ENCODE data around the gene CSMD2. TPM values are rescaled to one million over a fixed set of nuclear protein-coding genes. Genes with fewer than 3 reads are reported as not detected.

Gene CSMD2
- total RNA-seq, 1 experiment from 2014 or later = 0.22 TPM

DNA sequence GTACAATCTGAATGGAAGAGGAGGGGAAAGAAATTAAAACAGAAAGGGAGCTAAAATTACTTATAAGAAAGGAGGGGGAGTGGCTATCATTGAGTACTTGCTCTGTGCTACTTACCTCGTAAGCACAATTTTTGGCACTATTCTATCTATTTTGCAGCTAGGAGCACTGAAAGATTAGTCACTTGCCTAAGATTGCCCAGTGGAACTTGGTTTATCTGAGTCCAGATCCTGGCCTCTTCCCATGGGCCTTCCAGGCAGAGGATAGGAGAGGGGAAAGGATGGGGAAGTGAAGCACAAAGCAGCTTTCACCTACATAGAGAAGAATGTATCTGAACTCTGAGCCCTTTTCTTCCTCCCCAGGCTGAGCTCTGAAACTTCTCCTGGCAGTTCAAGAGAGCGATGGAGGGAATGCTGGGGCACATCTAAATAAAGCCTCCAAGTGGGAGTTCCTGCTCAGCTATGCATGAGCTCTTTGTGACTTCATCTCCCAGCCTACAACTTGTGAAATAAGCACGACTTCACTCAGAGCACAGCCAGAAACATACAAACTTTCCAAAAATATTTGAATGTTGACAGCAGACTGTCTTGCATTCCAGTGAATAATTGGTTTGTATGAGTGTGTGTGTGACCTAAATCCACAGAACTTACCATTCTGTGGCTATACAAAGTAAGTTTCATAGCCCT lies 271.7 kb downstream of the CSMD2 start:
- no peak overlapping the region for H2AFZ ChIP-seq (ENCODE audit: low read depth, low read length, poor library complexity, severe bottlenecking)
- ATAC-seq (no peak), DNase-seq (ENCODE audit: low read depth, low spot score) (no peak)
- H3K4me1 ChIP-seq (ENCODE audit: control insufficient read depth in 1 of 2, insufficient read depth in 2 of 2, low read length in 2 of 2) = no peaks in the 10 kb centered on the region
- no peaks in the 10 kb centered on the region for H3K36me3 ChIP-seq (ENCODE audit: control insufficient read depth in 1 of 2, insufficient read depth in 2 of 2, low read length in 2 of 2)
- H3K9ac ChIP-seq (ENCODE audit: low read length) = no peak overlapping the region
- no peak overlapping the region for H3K4me3 ChIP-seq (replicated peaks in 1 of 2; ENCODE audit: low read depth in 1 of 2, low read length in 2 of 2)
- intact Hi-C loops (cut with micrococcal nuclease) = no loop called here
- no peaks in the 10 kb centered on the region for H3K9me3 ChIP-seq (ENCODE audit: control insufficient read depth in 1 of 2, insufficient read depth in 1 of 2, low read depth in 1 of 2, low read length in 2 of 2)
- ChIA-PET RAD21 (ENCODE audit: low non-redundant PET in 1 of 2, low total read pairs in 2 of 2, uncharacterized antibody in 2 of 2, unreplicated experiment in 2 of 2) (no interaction called here), CTCF (no interaction called here), POLR2A (no interaction called here)
- H4K20me1 ChIP-seq (ENCODE audit: insufficient read depth) = no peaks in the 10 kb centered on the region
- BruUV-seq (replicated peaks) = no TSS peak
- H3K27me3 ChIP-seq (ENCODE audit: insufficient read depth, low read length) = peaks cover 4% of the 10 kb centered on the region
- no peak overlapping the region for H3K4me2 ChIP-seq (ENCODE audit: low read length)
- no peaks in the 10 kb centered on the region for H3K79me2 ChIP-seq (ENCODE audit: insufficient read depth, low read length)
- TF ChIP-seq SRF (IDR thresholded peaks at IDR 0.05; ENCODE audit: low read depth) = no peak
- no peak for TF ChIP-seq FOSL1 (IDR thresholded peaks at IDR 0.05; ENCODE audit: low read depth)
- no peak for TF ChIP-seq ELF1 (IDR thresholded peaks at IDR 0.05; ENCODE audit: borderline replicate concordance, low read depth)
- TF ChIP-seq POLR2A (IDR thresholded peaks at IDR 0.05; ENCODE audit: borderline replicate concordance, extremely low read depth, insufficient read depth, insufficient read length) = no peak
- TF ChIP-seq EZH2phosphoT487 (IDR thresholded peaks at IDR 0.05; ENCODE audit: borderline replicate concordance) = no peak
- no peak for TF ChIP-seq SP1 (IDR thresholded peaks at IDR 0.05; ENCODE audit: low read depth)
- no peak for TF ChIP-seq JUND (IDR thresholded peaks at IDR 0.05)
- TF ChIP-seq, protein P1, sequence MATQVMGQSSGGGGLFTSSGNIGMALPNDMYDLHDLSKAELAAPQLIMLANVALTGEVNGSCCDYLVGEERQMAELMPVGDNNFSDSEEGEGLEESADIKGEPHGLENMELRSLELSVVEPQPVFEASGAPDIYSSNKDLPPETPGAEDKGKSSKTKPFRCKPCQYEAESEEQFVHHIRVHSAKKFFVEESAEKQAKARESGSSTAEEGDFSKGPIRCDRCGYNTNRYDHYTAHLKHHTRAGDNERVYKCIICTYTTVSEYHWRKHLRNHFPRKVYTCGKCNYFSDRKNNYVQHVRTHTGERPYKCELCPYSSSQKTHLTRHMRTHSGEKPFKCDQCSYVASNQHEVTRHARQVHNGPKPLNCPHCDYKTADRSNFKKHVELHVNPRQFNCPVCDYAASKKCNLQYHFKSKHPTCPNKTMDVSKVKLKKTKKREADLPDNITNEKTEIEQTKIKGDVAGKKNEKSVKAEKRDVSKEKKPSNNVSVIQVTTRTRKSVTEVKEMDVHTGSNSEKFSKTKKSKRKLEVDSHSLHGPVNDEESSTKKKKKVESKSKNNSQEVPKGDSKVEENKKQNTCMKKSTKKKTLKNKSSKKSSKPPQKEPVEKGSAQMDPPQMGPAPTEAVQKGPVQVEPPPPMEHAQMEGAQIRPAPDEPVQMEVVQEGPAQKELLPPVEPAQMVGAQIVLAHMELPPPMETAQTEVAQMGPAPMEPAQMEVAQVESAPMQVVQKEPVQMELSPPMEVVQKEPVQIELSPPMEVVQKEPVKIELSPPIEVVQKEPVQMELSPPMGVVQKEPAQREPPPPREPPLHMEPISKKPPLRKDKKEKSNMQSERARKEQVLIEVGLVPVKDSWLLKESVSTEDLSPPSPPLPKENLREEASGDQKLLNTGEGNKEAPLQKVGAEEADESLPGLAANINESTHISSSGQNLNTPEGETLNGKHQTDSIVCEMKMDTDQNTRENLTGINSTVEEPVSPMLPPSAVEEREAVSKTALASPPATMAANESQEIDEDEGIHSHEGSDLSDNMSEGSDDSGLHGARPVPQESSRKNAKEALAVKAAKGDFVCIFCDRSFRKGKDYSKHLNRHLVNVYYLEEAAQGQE (IDR thresholded peaks at IDR 0.05; ENCODE audit: low read depth) = no peak
- TF ChIP-seq EGR1 (IDR thresholded peaks at IDR 0.05; ENCODE audit: low read depth) = no peak
- no peak for TF ChIP-seq POLR2AphosphoS5 (IDR thresholded peaks at IDR 0.05; ENCODE audit: low read depth, low read length)
- TF ChIP-seq, protein P2, sequence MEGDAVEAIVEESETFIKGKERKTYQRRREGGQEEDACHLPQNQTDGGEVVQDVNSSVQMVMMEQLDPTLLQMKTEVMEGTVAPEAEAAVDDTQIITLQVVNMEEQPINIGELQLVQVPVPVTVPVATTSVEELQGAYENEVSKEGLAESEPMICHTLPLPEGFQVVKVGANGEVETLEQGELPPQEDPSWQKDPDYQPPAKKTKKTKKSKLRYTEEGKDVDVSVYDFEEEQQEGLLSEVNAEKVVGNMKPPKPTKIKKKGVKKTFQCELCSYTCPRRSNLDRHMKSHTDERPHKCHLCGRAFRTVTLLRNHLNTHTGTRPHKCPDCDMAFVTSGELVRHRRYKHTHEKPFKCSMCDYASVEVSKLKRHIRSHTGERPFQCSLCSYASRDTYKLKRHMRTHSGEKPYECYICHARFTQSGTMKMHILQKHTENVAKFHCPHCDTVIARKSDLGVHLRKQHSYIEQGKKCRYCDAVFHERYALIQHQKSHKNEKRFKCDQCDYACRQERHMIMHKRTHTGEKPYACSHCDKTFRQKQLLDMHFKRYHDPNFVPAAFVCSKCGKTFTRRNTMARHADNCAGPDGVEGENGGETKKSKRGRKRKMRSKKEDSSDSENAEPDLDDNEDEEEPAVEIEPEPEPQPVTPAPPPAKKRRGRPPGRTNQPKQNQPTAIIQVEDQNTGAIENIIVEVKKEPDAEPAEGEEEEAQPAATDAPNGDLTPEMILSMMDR (IDR thresholded peaks at IDR 0.05 in 2 of 3, conservative IDR thresholded peaks at IDR 0.05 in 1 of 3; ENCODE audit: borderline replicate concordance in 1 of 3, insufficient read depth in 1 of 3, low read depth in 2 of 3, low read length in 2 of 3) = no peak
- TF ChIP-seq, protein P3, sequence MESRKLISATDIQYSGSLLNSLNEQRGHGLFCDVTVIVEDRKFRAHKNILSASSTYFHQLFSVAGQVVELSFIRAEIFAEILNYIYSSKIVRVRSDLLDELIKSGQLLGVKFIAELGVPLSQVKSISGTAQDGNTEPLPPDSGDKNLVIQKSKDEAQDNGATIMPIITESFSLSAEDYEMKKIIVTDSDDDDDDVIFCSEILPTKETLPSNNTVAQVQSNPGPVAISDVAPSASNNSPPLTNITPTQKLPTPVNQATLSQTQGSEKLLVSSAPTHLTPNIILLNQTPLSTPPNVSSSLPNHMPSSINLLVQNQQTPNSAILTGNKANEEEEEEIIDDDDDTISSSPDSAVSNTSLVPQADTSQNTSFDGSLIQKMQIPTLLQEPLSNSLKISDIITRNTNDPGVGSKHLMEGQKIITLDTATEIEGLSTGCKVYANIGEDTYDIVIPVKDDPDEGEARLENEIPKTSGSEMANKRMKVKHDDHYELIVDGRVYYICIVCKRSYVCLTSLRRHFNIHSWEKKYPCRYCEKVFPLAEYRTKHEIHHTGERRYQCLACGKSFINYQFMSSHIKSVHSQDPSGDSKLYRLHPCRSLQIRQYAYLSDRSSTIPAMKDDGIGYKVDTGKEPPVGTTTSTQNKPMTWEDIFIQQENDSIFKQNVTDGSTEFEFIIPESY (IDR thresholded peaks at IDR 0.05; ENCODE audit: extremely low read depth, insufficient replicate concordance, low read length) = no peak
- TF ChIP-seq, protein P4, sequence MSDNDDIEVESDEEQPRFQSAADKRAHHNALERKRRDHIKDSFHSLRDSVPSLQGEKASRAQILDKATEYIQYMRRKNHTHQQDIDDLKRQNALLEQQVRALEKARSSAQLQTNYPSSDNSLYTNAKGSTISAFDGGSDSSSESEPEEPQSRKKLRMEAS (IDR thresholded peaks at IDR 0.05) = no peak
- TF ChIP-seq CEBPB (IDR thresholded peaks at IDR 0.05; ENCODE audit: low read depth) = no peak
- no peak for TF ChIP-seq CBX3 (IDR thresholded peaks at IDR 0.05; ENCODE audit: low read depth)
- no peak for TF ChIP-seq TCF7L2 (IDR thresholded peaks at IDR 0.05; ENCODE audit: borderline replicate concordance, extremely low read depth, insufficient read depth, insufficient read length)
- no peak for TF ChIP-seq EZH2 (IDR thresholded peaks at IDR 0.05)
- H3K27ac ChIP-seq (ENCODE audit: low read depth, low read length) = no peak overlapping the region
- no peaks in the 10 kb centered on the region for H3K9me2 ChIP-seq (ENCODE audit: insufficient read depth)
